Keratinocyte (primary cell): ENCODE data around the gene MMUT. TPM values are rescaled to one million over a fixed set of nuclear protein-coding genes. Genes with fewer than 3 reads are reported as not detected.
A peak's percentile ranks its signal among the peaks of the same experiment; 100 is the strongest.

ENCODE experiments used
- DNase-seq: peaks from one replicate; pipeline ENCODE4 v3.0.0-alpha.2; 2011; ENCODE audit warnings: low read depth, missing footprints, low spot score
- FAIRE-seq: peaks from 2 replicates; lab custom pipeline; 2011; peaks lifted over from hg19 to GRCh38; lab: Jason Lieb, UNC
- H2AFZ ChIP-seq: 2 replicates; pipeline ENCODE4 v1.6.0; 2012; ENCODE audit warnings: low read length, control low read depth, inconsistent platforms; ENCODE audit not compliant: control insufficient read depth
- H3K27ac ChIP-seq: 2 replicates; pipeline ENCODE4 v1.5.1; 2011; ENCODE audit warnings: low read length; ENCODE audit not compliant: control insufficient read depth, insufficient read depth
- H3K27me3 ChIP-seq: 3 replicates; pipeline ENCODE4 v1.6.0; 2011; ENCODE audit warnings: low read length; ENCODE audit not compliant: control insufficient read depth, insufficient read depth; ENCODE audit errors: extremely low read depth
- H3K36me3 ChIP-seq, 2 experiments: 2 replicates in 1 of 2; 3 replicates in 1 of 2; pipeline ENCODE4 v1.5.1; 2011; ENCODE audit warnings: low read length in 2 of 2, mild to moderate bottlenecking in 1 of 2; ENCODE audit not compliant: control insufficient read depth in 2 of 2, insufficient read depth in 2 of 2; ENCODE audit errors: extremely low read depth in 1 of 2
- H3K4me1 ChIP-seq: 3 replicates; pipeline ENCODE4 v1.5.1; 2011; ENCODE audit warnings: low read length; ENCODE audit not compliant: control insufficient read depth, insufficient read depth; ENCODE audit errors: extremely low read depth
- H3K4me2 ChIP-seq: 3 replicates; pipeline ENCODE4 v1.6.0; 2011; ENCODE audit warnings: low read depth, low read length; ENCODE audit not compliant: control insufficient read depth, insufficient read depth; ENCODE audit errors: extremely low read depth
- H3K4me3 ChIP-seq, 3 experiments: fragments of 200-600 bp in 1 of 3; sonication (generic) in 1 of 3; 2 replicates in 2 of 3; 3 replicates in 1 of 3; pipeline ENCODE4 v1.5.1; 2011 to 2016; ENCODE audit warnings: low read length in 3 of 3, mild to moderate bottlenecking in 3 of 3, control low read depth in 2 of 3, inconsistent platforms in 1 of 3, low read depth in 1 of 3, mixed read lengths in 1 of 3, mixed run types in 1 of 3, moderate library complexity in 1 of 3; ENCODE audit not compliant: control insufficient read depth in 2 of 3, insufficient read depth in 2 of 3; ENCODE audit errors: extremely low read depth in 1 of 3
- H3K79me2 ChIP-seq: 2 replicates; pipeline ENCODE4 v1.6.0; 2012; ENCODE audit warnings: low read length; ENCODE audit not compliant: control insufficient read depth, insufficient read depth
- H3K9ac ChIP-seq: 3 replicates; pipeline ENCODE4 v1.6.0; 2011; ENCODE audit warnings: low read length; ENCODE audit not compliant: control insufficient read depth, insufficient read depth; ENCODE audit errors: extremely low read depth
- H3K9me1 ChIP-seq: 3 replicates; pipeline ENCODE4 v1.6.0; 2011; ENCODE audit warnings: low read length; ENCODE audit not compliant: control insufficient read depth, insufficient read depth; ENCODE audit errors: extremely low read depth
- H3K9me3 ChIP-seq: 2 replicates; pipeline ENCODE4 v1.5.1; 2012; ENCODE audit warnings: low read depth, low read length; ENCODE audit not compliant: control insufficient read depth
- H4K20me1 ChIP-seq: 3 replicates; pipeline ENCODE4 v1.6.0; 2011; ENCODE audit warnings: low read length; ENCODE audit not compliant: control insufficient read depth, insufficient read depth; ENCODE audit errors: extremely low read depth
- CTCF ChIP-seq, 3 experiments: IDR thresholded peaks in 1 of 3; conservative IDR thresholded peaks in 1 of 3; optimal IDR thresholded peaks in 1 of 3; 2 replicates in 2 of 3; 3 replicates in 1 of 3; pipeline versions ENCODE3 to v1.5.1; 2011; ENCODE audit warnings: low read length in 3 of 3, mild to moderate bottlenecking in 3 of 3, moderate library complexity in 2 of 3, control low read depth in 1 of 3, inconsistent platforms in 1 of 3; ENCODE audit not compliant: insufficient read depth in 2 of 3; ENCODE audit errors: extremely low read depth in 1 of 3
- EZH2 ChIP-seq: IDR thresholded peaks from one replicate; pipeline ENCODE4 v1.6.1; 2012; ENCODE audit warnings: inconsistent platforms, mild to moderate bottlenecking, low read length, moderate library complexity
- dilution Hi-C: fragments of 300-500 bp; cut with MboI; formaldehyde crosslinking; loops from one replicate; pipeline ENCODE4 v1.7.0; 2020; ENCODE audit warnings: low sequenced_read_pairs; ENCODE audit not compliant: extremely low pct_ligation_motif_present
- polyA plus RNA-seq, 5 experiments: library from polyadenylated mRNA; depleted of rRNA in 3 of 5; stranded (reverse) in 3 of 5; stranded (forward) in 1 of 5; unstranded in 1 of 5; fragments of >200 nt; gene quantifications; 1 replicate in 1 of 5; 2 replicates in 3 of 5; 3 replicates in 1 of 5; pipeline versions ENCODE4 v1.2.1 to v1.2.3, GENCODE V29; 2011 to 2012; ENCODE audit warnings: missing spikeins in 2 of 5, low read depth in 1 of 5, low replicate concordance in 1 of 5

The MMUT gene
- polyA plus RNA-seq, 1 donor (not counting 4 experiments of a cell fraction or from before 2014, with no cell fraction given): 16.5 TPM

- FAIRE-seq: no peak
- DNase-seq: no peak
- no peaks in the 10 kb centered on the region for H3K27me3 ChIP-seq
- H4K20me1 ChIP-seq: no peaks in the 10 kb centered on the region
- dilution Hi-C loops: no loop called here
- no peak for TF ChIP-seq EZH2
- H2AFZ ChIP-seq: no peak overlapping the region
- H3K79me2 ChIP-seq: no peaks in the 10 kb centered on the region
- no peaks in the 10 kb centered on the region for H3K36me3 ChIP-seq
- no peaks in the 10 kb centered on the region for H3K9me1 ChIP-seq
- no peak overlapping the region for H3K4me3 ChIP-seq
- H3K9me3 ChIP-seq: no peaks in the 10 kb centered on the region
- H3K4me1 ChIP-seq: peaks cover 3% of the 10 kb centered on the region
- H3K27ac ChIP-seq: no peak overlapping the region
- H3K9ac ChIP-seq: no peak overlapping the region
- H3K4me2 ChIP-seq: no peak overlapping the region
Observed at GRCh38 chr6:49506569-49507111, 43.6 kb upstream of the MMUT start.

- no peak overlapping the region for H3K9ac ChIP-seq
- no peak overlapping the region for H3K27ac ChIP-seq
- H3K4me3 ChIP-seq: no peak overlapping the region
- dilution Hi-C loops: no loop called here
- H3K36me3 ChIP-seq: no peaks in the 10 kb centered on the region
- H3K4me1 ChIP-seq: peaks cover 3% of the 10 kb centered on the region
- H4K20me1 ChIP-seq: no peaks in the 10 kb centered on the region
- no peaks in the 10 kb centered on the region for H3K27me3 ChIP-seq
- H3K9me1 ChIP-seq: no peaks in the 10 kb centered on the region
- no peak overlapping the region for H3K4me2 ChIP-seq
- no peak overlapping the region for H2AFZ ChIP-seq
- H3K79me2 ChIP-seq: no peaks in the 10 kb centered on the region
- FAIRE-seq (peak; percentile 53), DNase-seq (no peak)
- TF ChIP-seq CTCF (optimal IDR thresholded peaks at IDR 0.05 in 1 of 3, IDR thresholded peaks at IDR 0.05 in 1 of 3, conservative IDR thresholded peaks at IDR 0.05 in 1 of 3; ENCODE audit: extremely low read depth in 1 of 3, insufficient read depth in 2 of 3, low read length in 3 of 3) (no peak), EZH2 (no peak)
- no peaks in the 10 kb centered on the region for H3K9me3 ChIP-seq
Observed at GRCh38 chr6:49504666-49505065, 41.6 kb upstream of the MMUT start.

GRCh38 chr6:49499623-49500022, 36.6 kb upstream of the MMUT start, which contains the start of gene GLYATL3:
Gene GLYATL3 (plus strand): TSS chr6:49499923. CDS start chr6:49511991, 12,068 bp downstream.
- DNase-seq (no peak), FAIRE-seq (no peak)
- H3K27me3 ChIP-seq: no peaks in the 10 kb centered on the region
- no peaks in the 10 kb centered on the region for H3K79me2 ChIP-seq
- no peaks in the 10 kb centered on the region for H3K9me3 ChIP-seq
- H4K20me1 ChIP-seq: no peaks in the 10 kb centered on the region
- no peak within 1 kb of the TSS for H3K9ac ChIP-seq
- H2AFZ ChIP-seq: no peak within 1 kb of the TSS
- H3K4me1 ChIP-seq: peaks cover 3% of the 10 kb centered on the region
- H3K9me1 ChIP-seq: no peaks in the 10 kb centered on the region
- no peak within 1 kb of the TSS for H3K27ac ChIP-seq
- TF ChIP-seq EZH2 (no peak), CTCF (optimal IDR thresholded peaks at IDR 0.05 in 1 of 3, IDR thresholded peaks at IDR 0.05 in 1 of 3, conservative IDR thresholded peaks at IDR 0.05 in 1 of 3; ENCODE audit: extremely low read depth in 1 of 3, insufficient read depth in 2 of 3, low read length in 3 of 3) (no peak)
- H3K36me3 ChIP-seq: no peaks in the 10 kb centered on the region
- no peak within 1 kb of the TSS for H3K4me2 ChIP-seq
- H3K4me3 ChIP-seq: no peak within 1 kb of the TSS
- dilution Hi-C loops: no loop called here
